ENCODE data around the gene THBS3.

DNA sequence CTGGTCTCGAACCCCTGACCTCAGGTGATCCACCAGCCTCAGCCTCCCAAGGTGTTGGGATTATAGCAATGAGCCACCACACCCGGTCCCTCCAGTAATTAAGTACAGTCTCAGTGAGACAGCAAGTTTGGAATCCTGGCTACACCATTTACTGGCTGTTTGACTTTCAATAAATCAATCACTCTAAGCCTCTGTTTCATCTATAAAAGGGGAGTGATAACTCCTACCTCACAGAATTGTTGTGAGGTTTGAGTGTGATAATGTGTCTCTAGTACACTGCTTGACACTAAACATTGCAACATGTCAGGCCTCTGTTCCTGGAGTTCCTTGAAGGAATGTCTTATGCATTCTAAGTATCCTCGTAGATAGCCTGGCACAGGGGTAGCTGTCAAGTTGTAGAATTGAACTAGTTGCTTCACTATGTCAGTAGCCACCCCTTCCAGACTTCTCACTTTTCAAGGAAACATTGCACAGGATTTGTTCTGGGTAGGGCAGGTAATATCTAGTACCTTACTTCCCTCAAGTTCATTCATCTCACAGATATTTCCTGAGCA is 35.2 kb upstream of the THBS3 start:
- TF ChIP-seq POLR2A (IDR thresholded peaks at IDR 0.05): no peak
- TF ChIP-seq, protein P1, sequence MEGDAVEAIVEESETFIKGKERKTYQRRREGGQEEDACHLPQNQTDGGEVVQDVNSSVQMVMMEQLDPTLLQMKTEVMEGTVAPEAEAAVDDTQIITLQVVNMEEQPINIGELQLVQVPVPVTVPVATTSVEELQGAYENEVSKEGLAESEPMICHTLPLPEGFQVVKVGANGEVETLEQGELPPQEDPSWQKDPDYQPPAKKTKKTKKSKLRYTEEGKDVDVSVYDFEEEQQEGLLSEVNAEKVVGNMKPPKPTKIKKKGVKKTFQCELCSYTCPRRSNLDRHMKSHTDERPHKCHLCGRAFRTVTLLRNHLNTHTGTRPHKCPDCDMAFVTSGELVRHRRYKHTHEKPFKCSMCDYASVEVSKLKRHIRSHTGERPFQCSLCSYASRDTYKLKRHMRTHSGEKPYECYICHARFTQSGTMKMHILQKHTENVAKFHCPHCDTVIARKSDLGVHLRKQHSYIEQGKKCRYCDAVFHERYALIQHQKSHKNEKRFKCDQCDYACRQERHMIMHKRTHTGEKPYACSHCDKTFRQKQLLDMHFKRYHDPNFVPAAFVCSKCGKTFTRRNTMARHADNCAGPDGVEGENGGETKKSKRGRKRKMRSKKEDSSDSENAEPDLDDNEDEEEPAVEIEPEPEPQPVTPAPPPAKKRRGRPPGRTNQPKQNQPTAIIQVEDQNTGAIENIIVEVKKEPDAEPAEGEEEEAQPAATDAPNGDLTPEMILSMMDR (IDR thresholded peaks at IDR 0.05): no peak
